Esophagus squamous epithelium (tissue), 5 donors: ENCODE measurements around the gene TUBGCP2. TPM values are rescaled to one million over a fixed set of nuclear protein-coding genes. Genes with fewer than 3 reads are reported as not detected.

Source experiments
- DNase-seq: peaks from one replicate; lab custom pipeline; 2025; lab: John Stamatoyannopoulos, UW
- H3K27ac ChIP-seq, 4 donors: fragments of 200-600 bp; sonication (generic); one replicate each; pipeline ENCODE4 v1.5.1; 2016 to 2019; ENCODE audit warnings: mild to moderate bottlenecking in 1 of 4
- H3K27me3 ChIP-seq, 4 donors: fragments of 200-600 bp; sonication (generic); 1 replicate in 3 of 4; 2 replicates in 1 of 4; pipeline versions ENCODE4 v1.5.1 to v1.6.0; 2017 to 2021; ENCODE audit warnings: antibody characterized with exemption in 1 of 4
- H3K36me3 ChIP-seq, 3 donors: fragments of 200-600 bp; sonication (generic); one replicate each; pipeline ENCODE4 v1.5.1; 2016 to 2019
- H3K4me1 ChIP-seq, 3 donors: fragments of 200-600 bp; sonication (generic); one replicate each; pipeline ENCODE4 v1.5.1; 2017 to 2019
- H3K4me3 ChIP-seq, 4 donors: fragments of 200-600 bp; sonication (generic); 1 replicate in 3 of 4; 2 replicates in 1 of 4; pipeline ENCODE4 v1.5.1; 2016 to 2019; ENCODE audit warnings: mild to moderate bottlenecking in 2 of 4, moderate library complexity in 1 of 4
- H3K9me3 ChIP-seq, 3 donors: fragments of 200-600 bp; sonication (generic); one replicate each; pipeline ENCODE4 v1.5.1; 2016 to 2019
- CTCF ChIP-seq, 6 experiments: fragments of 450-650 bp in 4 of 6; fragments of 200-600 bp in 2 of 6; sonication (generic) in 2 of 6; IDR thresholded peaks; one replicate each; pipeline ENCODE4 v1.5.1; 2016 to 2019; ENCODE audit warnings: antibody characterized with exemption in 6 of 6, mild to moderate bottlenecking in 4 of 6, moderate library complexity in 4 of 6
- POLR2A ChIP-seq, 4 donors: fragments of 450-650 bp; IDR thresholded peaks; one replicate each; pipeline ENCODE4 v1.6.1; 2017; ENCODE audit warnings: antibody characterized with exemption in 4 of 4, mild to moderate bottlenecking in 4 of 4, moderate library complexity in 3 of 4
- WGBS, 2 donors: methylation state at CpG; one replicate each; pipeline ENCODE4 v1.1.5; 2018; 5-methylcytosine and 5-hydroxymethylcytosine counted together
- intact Hi-C: fragments of 100-400 bp; cut with DNase I; formaldehyde crosslinking; loops from one replicate; pipeline ENCODE4 v1.15.0; 2022
- total RNA-seq, 4 donors: library from RNA; depleted of rRNA; stranded (reverse); fragments of >200 nt; gene quantifications; one replicate each; pipeline ENCODE4 v1.1.0, GENCODE V29; 2016
- donor health status: DM: yes; HTN: yes; CAD: no.

TUBGCP2 gene
- total RNA-seq, 4 donors from 2014 or later, result 28.4 to 44.4 (median 38.9) TPM

- peaks cover 13 to 50% (median 20%) of the 10 kb centered on the region in 3 donors for H3K4me1 ChIP-seq
- no peaks in the 10 kb centered on the region for H3K9me3 ChIP-seq
- DNase-seq, result no peak
- no peak overlapping the region for H3K4me3 ChIP-seq
- intact Hi-C loops, result no loop called here
- H3K27me3 ChIP-seq, result peaks cover 0 to 39% (median 6%) of the 10 kb centered on the region in 4 donors
- TF ChIP-seq CTCF (IDR thresholded peaks at IDR 0.05) (no peak), POLR2A (IDR thresholded peaks at IDR 0.05) (no peak)
- H3K36me3 ChIP-seq, result peaks cover 0 to 9% (median 0%) of the 10 kb centered on the region in 3 donors
- no peak overlapping the region for H3K27ac ChIP-seq
- WGBS, 2 donors, result no CpG with 5 or more reads among the region's 28 CpGs
Measured at GRCh38 chr10:133273534-133274143, 35.0 kb downstream of the TUBGCP2 start.

GRCh38 chr10:133272964-133273420, 35.7 kb downstream of the TUBGCP2 start:
- Histone ChIP-seq H3K9me3 (no peaks in the 10 kb centered on the region), H3K4me3 (no peak overlapping the region), H3K27me3 (peaks cover 0 to 39% (median 6%) of the 10 kb centered on the region in 4 donors), H3K36me3 (peaks cover 0 to 6% (median 0%) of the 10 kb centered on the region in 3 donors), H3K27ac (no peak overlapping the region), H3K4me1 (peaks cover 13 to 43% (median 20%) of the 10 kb centered on the region in 3 donors)
- intact Hi-C loops, result no loop called here
- no peak for DNase-seq
- 90 to 97% methylated on average over 2 to 5 of the region's 25 CpGs for WGBS, 2 donors
- TF ChIP-seq POLR2A (IDR thresholded peaks at IDR 0.05) (no peak), CTCF (IDR thresholded peaks at IDR 0.05) (no peak)

- 69% methylated on average over 7 of the region's 29 CpGs; no CpG with 5 or more reads in 1 of the 2 donors for WGBS, 2 donors
- TF ChIP-seq POLR2A (IDR thresholded peaks at IDR 0.05), result no peak
- TF ChIP-seq CTCF (IDR thresholded peaks at IDR 0.05), result no peak
- Histone ChIP-seq H3K4me1 (peaks cover 13 to 38% (median 20%) of the 10 kb centered on the region in 3 donors), H3K9me3 (no peaks in the 10 kb centered on the region), H3K4me3 (no peak overlapping the region), H3K36me3 (peaks cover 0 to 6% (median 0%) of the 10 kb centered on the region in 3 donors), H3K27me3 (peaks cover 0 to 37% (median 6%) of the 10 kb centered on the region in 4 donors), H3K27ac (no peak overlapping the region)
- intact Hi-C loops, result no loop called here
- DNase-seq, result no peak
Measured at GRCh38 chr10:133272301-133272963, 36.2 kb downstream of the TUBGCP2 start.

GRCh38 chr10:133271521-133272300, 37.0 kb downstream of the TUBGCP2 start:
- peaks cover 0 to 30% (median 6%) of the 10 kb centered on the region in 4 donors for H3K27me3 ChIP-seq
- H3K27ac ChIP-seq, result no peak overlapping the region
- intact Hi-C loops, result no loop called here
- no peak for DNase-seq
- H3K9me3 ChIP-seq, result no peaks in the 10 kb centered on the region
- H3K4me3 ChIP-seq, result no peak overlapping the region
- H3K36me3 ChIP-seq, result peaks cover 0 to 6% (median 0%) of the 10 kb centered on the region in 3 donors
- H3K4me1 ChIP-seq, result peaks cover 9 to 31% (median 14%) of the 10 kb centered on the region in 3 donors
- TF ChIP-seq POLR2A (IDR thresholded peaks at IDR 0.05), result no peak
- TF ChIP-seq CTCF (IDR thresholded peaks at IDR 0.05), result no peak
- 0 to 55% methylated on average over 1 to 9 of the region's 35 CpGs for WGBS, 2 donors
